H1 (cell line): Measurements from ENCODE around the gene CHMP4A. TPM values are rescaled to one million over a fixed set of nuclear protein-coding genes. Genes with fewer than 3 reads are reported as not detected.

Experiments
- CTCF ChIA-PET: fragments of 300-600 bp; sonication (Branson Sonifier 250); formaldehyde crosslinking; loops from one replicate; lab custom pipeline; 2021; ENCODE audit not compliant: partially characterized antibody; lab: Charles Lee
- POLR2A ChIA-PET: fragments of 300-600 bp; sonication (Branson Sonifier 250); formaldehyde crosslinking; loops from one replicate; lab custom pipeline; 2021; ENCODE audit warnings: inconsistent platforms; ENCODE audit not compliant: partially characterized antibody; lab: Charles Lee
- DNase-seq, 2 experiments: peaks; one replicate each; pipeline versions ENCODE4 v3.0.0 to v3.0.0-alpha.2; 2010 to 2022; ENCODE audit warnings: low spot score in 2 of 2, low read depth in 1 of 2, mixed read lengths in 1 of 2
- FAIRE-seq: peaks from 2 replicates; lab custom pipeline; 2011; peaks lifted over from hg19 to GRCh38; lab: Jason Lieb, UNC
- H2AFZ ChIP-seq: 2 replicates; pipeline ENCODE4 v1.8.1; 2012; ENCODE audit warnings: low read length, inconsistent platforms
- H2AK5ac ChIP-seq: 2 replicates; pipeline ENCODE4 v1.6.1; 2013; ENCODE audit warnings: low read depth, low read length
- H2BK120ac ChIP-seq: replicated peaks from 2 replicates; pipeline ENCODE3; 2013; ENCODE audit warnings: low read depth, low read length, inconsistent platforms
- H2BK12ac ChIP-seq: 2 replicates; pipeline ENCODE4 v1.6.1; 2013; ENCODE audit warnings: low read depth, low read length
- H2BK15ac ChIP-seq: 2 replicates; pipeline ENCODE4 v1.6.1; 2013; ENCODE audit warnings: low read length
- H2BK20ac ChIP-seq: 2 replicates; pipeline ENCODE4 v1.6.1; 2013; ENCODE audit warnings: low read length
- H2BK5ac ChIP-seq: 2 replicates; pipeline ENCODE4 v1.6.1; 2013; ENCODE audit warnings: low read depth, low read length
- H3K14ac ChIP-seq: 2 replicates; pipeline ENCODE4 v1.6.1; 2013; ENCODE audit warnings: inconsistent platforms; ENCODE audit not compliant: insufficient read length
- H3K18ac ChIP-seq: 2 replicates; pipeline ENCODE4 v1.6.1; 2013; ENCODE audit warnings: low read length; ENCODE audit errors: extremely low read depth
- H3K23ac ChIP-seq: 2 replicates; pipeline ENCODE4 v1.6.1; 2013; ENCODE audit warnings: inconsistent platforms; ENCODE audit not compliant: insufficient read length
- H3K23me2 ChIP-seq: 2 replicates; pipeline ENCODE4 v1.6.1; 2013; ENCODE audit warnings: low read depth, low read length
- H3K27ac ChIP-seq: 2 replicates; pipeline ENCODE4 v1.6.1; 2011; ENCODE audit warnings: low read depth, low read length, inconsistent platforms
- H3K27me3 ChIP-seq, 4 experiments: replicated peaks in 1 of 4; 1 replicate in 1 of 4; 2 replicates in 3 of 4; pipeline versions ENCODE4 v1.6.1 to v1.8.1; 2011 to 2013; ENCODE audit warnings: low read length in 3 of 4, mild to moderate bottlenecking in 3 of 4, inconsistent platforms in 2 of 4, mixed read lengths in 2 of 4, moderate library complexity in 1 of 4; ENCODE audit not compliant: control insufficient read depth in 3 of 4, insufficient read depth in 3 of 4; ENCODE audit errors: extremely low read depth in 1 of 4
- H3K36me3 ChIP-seq, 4 experiments: 2 replicates each; pipeline versions ENCODE4 v1.6.1 to v1.8.1; 2011 to 2013; ENCODE audit warnings: mild to moderate bottlenecking in 4 of 4, low read length in 3 of 4, moderate library complexity in 2 of 4, control low read depth in 1 of 4, inconsistent platforms in 1 of 4; ENCODE audit not compliant: insufficient read depth in 4 of 4, control insufficient read depth in 2 of 4
- H3K4ac ChIP-seq: replicated peaks from 2 replicates; pipeline ENCODE3; 2013; ENCODE audit warnings: low read length, low read depth, mixed read lengths, inconsistent platforms; ENCODE audit not compliant: insufficient read length
- H3K4me1 ChIP-seq, 4 experiments: replicated peaks in 1 of 4; 1 replicate in 1 of 4; 2 replicates in 3 of 4; pipeline versions ENCODE4 v1.6.1 to v1.8.1; 2011 to 2013; ENCODE audit warnings: low read length in 3 of 4, inconsistent platforms in 2 of 4, mixed read lengths in 1 of 4; ENCODE audit not compliant: insufficient read depth in 4 of 4, control insufficient read depth in 3 of 4
- H3K4me2 ChIP-seq, 2 experiments: 2 replicates each; pipeline versions ENCODE4 v1.6.1 to v1.8.1; 2011 to 2013; ENCODE audit warnings: low read depth in 2 of 2, low read length in 2 of 2, control low read depth in 1 of 2, inconsistent platforms in 1 of 2, mild to moderate bottlenecking in 1 of 2; ENCODE audit not compliant: insufficient read depth in 1 of 2
- H3K4me3 ChIP-seq, 4 experiments: fragments of 200-600, 300-600 bp in 1 of 4; sonication (generic), shearing (Covaris generic), sonication (Bioruptor Twin) in 1 of 4; 2 replicates each; pipeline versions ENCODE4 v1.5.1 to v1.8.1; 2011 to 2016; ENCODE audit warnings: low read length in 4 of 4, low read depth in 3 of 4, control low read depth in 2 of 4, inconsistent platforms in 2 of 4, mild to moderate bottlenecking in 2 of 4, mixed read lengths in 1 of 4, moderate library complexity in 1 of 4; ENCODE audit not compliant: insufficient read depth in 2 of 4; ENCODE audit errors: extremely low read depth in 1 of 4
- H3K56ac ChIP-seq: replicated peaks from 2 replicates; pipeline ENCODE3; 2013; ENCODE audit warnings: low read depth, mild to moderate bottlenecking, mixed read lengths, low read length, inconsistent platforms; ENCODE audit not compliant: insufficient read length
- H3K79me1 ChIP-seq: 2 replicates; pipeline ENCODE4 v1.6.1; 2013; ENCODE audit warnings: low read depth, low read length, control low read depth
- H3K79me2 ChIP-seq, 2 experiments: 2 replicates each; pipeline versions ENCODE4 v1.6.1 to v1.8.1; 2012 to 2013; ENCODE audit warnings: low read length in 2 of 2, mild to moderate bottlenecking in 2 of 2, inconsistent platforms in 1 of 2; ENCODE audit not compliant: insufficient read depth in 2 of 2, control insufficient read depth in 1 of 2
- H3K9ac ChIP-seq, 4 experiments: replicated peaks in 1 of 4; 1 replicate in 1 of 4; 2 replicates in 3 of 4; pipeline versions ENCODE4 v1.6.1 to v1.8.1; 2011 to 2013; ENCODE audit warnings: low read depth in 3 of 4, low read length in 3 of 4, control low read depth in 2 of 4, mild to moderate bottlenecking in 2 of 4, moderate library complexity in 2 of 4, inconsistent platforms in 1 of 4; ENCODE audit errors: extremely low read depth in 1 of 4
- H3K9me3 ChIP-seq, 2 experiments: 2 replicates each; pipeline versions ENCODE4 v1.6.1 to v1.8.1; 2012 to 2013; ENCODE audit warnings: mild to moderate bottlenecking in 2 of 2, moderate library complexity in 2 of 2, control low read depth in 1 of 2, inconsistent platforms in 1 of 2, low read depth in 1 of 2, low read length in 1 of 2, mixed read lengths in 1 of 2; ENCODE audit not compliant: insufficient read depth in 2 of 2
- H4K20me1 ChIP-seq, 2 experiments: replicated peaks in 1 of 2; 2 replicates each; pipeline versions ENCODE3 to v1.8.1; 2011 to 2013; ENCODE audit warnings: inconsistent platforms in 2 of 2, low read length in 2 of 2, mild to moderate bottlenecking in 1 of 2; ENCODE audit not compliant: insufficient read depth in 2 of 2, control insufficient read depth in 1 of 2
- H4K5ac ChIP-seq: 2 replicates; pipeline ENCODE4 v1.6.1; 2013; ENCODE audit warnings: low read length, low read depth, mixed read lengths, inconsistent platforms; ENCODE audit not compliant: insufficient read length
- H4K8ac ChIP-seq: 2 replicates; pipeline ENCODE4 v1.8.0; 2013; ENCODE audit warnings: mild to moderate bottlenecking, moderate library complexity, low read length, inconsistent platforms; ENCODE audit not compliant: insufficient read depth; ENCODE audit errors: extremely low read depth
- H4K91ac ChIP-seq: replicated peaks from 2 replicates; pipeline ENCODE3; 2013; ENCODE audit warnings: low read length, mixed read lengths, inconsistent platforms; ENCODE audit not compliant: insufficient read length
- CHD1 ChIP-seq: IDR thresholded peaks from 2 replicates; pipeline ENCODE4 v1.6.1; 2012; ENCODE audit warnings: low read depth, low read length, improper control_type of control experiment
- CTBP2 ChIP-seq: IDR thresholded peaks from 2 replicates; pipeline ENCODE4 v1.7.0; 2011; ENCODE audit warnings: borderline replicate concordance, mild to moderate bottlenecking, moderate library complexity, mixed read lengths, low read length; ENCODE audit not compliant: insufficient read depth, insufficient read length
- GABPA ChIP-seq: IDR thresholded peaks from 2 replicates; pipeline ENCODE4 v1.6.1; 2011; ENCODE audit warnings: mild to moderate bottlenecking, low read length, moderate library complexity, borderline replicate concordance; ENCODE audit not compliant: insufficient read depth
- JUND ChIP-seq: IDR thresholded peaks from 2 replicates; pipeline ENCODE4 v1.6.1; 2011; ENCODE audit warnings: mild to moderate bottlenecking, improper control_type of control experiment, low read length
- POLR2AphosphoS5 ChIP-seq: IDR thresholded peaks from 2 replicates; pipeline ENCODE4 v1.6.1; 2011; ENCODE audit warnings: low read depth, low read length
- RAD21 ChIP-seq, 2 experiments: IDR thresholded peaks in 1 of 2; conservative IDR thresholded peaks in 1 of 2; 2 replicates each; pipeline ENCODE4 v1.6.1; 2011; ENCODE audit warnings: low read depth in 2 of 2, low read length in 2 of 2, improper control_type of control experiment in 1 of 2, inconsistent platforms in 1 of 2, mild to moderate bottlenecking in 1 of 2, moderate library complexity in 1 of 2
- SAP30 ChIP-seq: fragments of 300-600 bp; sonication (generic); IDR thresholded peaks from 2 replicates; pipeline ENCODE4 v1.7.1; 2012; ENCODE audit warnings: low read length, moderate library complexity, mild to moderate bottlenecking, inconsistent platforms; ENCODE audit not compliant: insufficient read depth, insufficient replicate concordance
- SIN3A ChIP-seq, 2 experiments: IDR thresholded peaks in 1 of 2; conservative IDR thresholded peaks in 1 of 2; 2 replicates each; pipeline ENCODE4 v1.6.1; 2011 to 2012; ENCODE audit warnings: low read length in 2 of 2, improper control_type of control experiment in 1 of 2, low read depth in 1 of 2, mild to moderate bottlenecking in 1 of 2
- WGBS, 2 experiments: shearing (Covaris generic) in 1 of 2; methylation state at CpG; one replicate each; pipeline versions ENCODE4 v1.1.6 to v1.1.7; 2013 to 2015; ENCODE audit warnings: low lambda C conversion rate in 2 of 2, mixed read lengths in 2 of 2, inconsistent platforms in 1 of 2, low coverage in 1 of 2, missing lambda C conversion rate in 1 of 2; ENCODE audit not compliant: insufficient replicate concordance in 2 of 2, insufficient coverage in 1 of 2, insufficient read length in 1 of 2; ENCODE audit errors: extremely low coverage in 1 of 2, missing lambda C conversion rate in 1 of 2; 5-methylcytosine and 5-hydroxymethylcytosine counted together
- polyA plus RNA-seq, 7 experiments: library from polyadenylated mRNA; depleted of rRNA in 3 of 7; stranded (reverse) in 5 of 7; unstranded in 2 of 7; fragments of >200 nt in 5 of 7; fragments of 200-250 nt in 2 of 7; gene quantifications; 1 replicate in 5 of 7; 2 replicates in 1 of 7; 4 replicates in 1 of 7; pipeline versions ENCODE4 v1.2.1 to v1.2.3, GENCODE V29; 2011 to 2013; ENCODE audit warnings: missing spikeins in 2 of 7, mixed read lengths in 2 of 7
- total RNA-seq: library from RNA; stranded (reverse); fragmentation: NEBNext Ultra II Directional; extraction: Animal tissue kit (Norgen Biotek cat#: 25700); gene quantifications from 2 replicates; pipeline ENCODE4 v1.2.1, GENCODE V29; 2021
- TF ChIP-seq, protein P1 (sequence below): IDR thresholded peaks from 2 replicates; pipeline ENCODE4 v1.6.1; 2011; ENCODE audit warnings: low read depth, mild to moderate bottlenecking, low read length; ENCODE audit not compliant: insufficient read depth

Gene CHMP4A
- total and polyA plus RNA-seq, 2 of the 8 experiments (the other 6 are each of a cell fraction or from before 2014, with no cell fraction given) = 32.9 to 37.6 TPM

DNA sequence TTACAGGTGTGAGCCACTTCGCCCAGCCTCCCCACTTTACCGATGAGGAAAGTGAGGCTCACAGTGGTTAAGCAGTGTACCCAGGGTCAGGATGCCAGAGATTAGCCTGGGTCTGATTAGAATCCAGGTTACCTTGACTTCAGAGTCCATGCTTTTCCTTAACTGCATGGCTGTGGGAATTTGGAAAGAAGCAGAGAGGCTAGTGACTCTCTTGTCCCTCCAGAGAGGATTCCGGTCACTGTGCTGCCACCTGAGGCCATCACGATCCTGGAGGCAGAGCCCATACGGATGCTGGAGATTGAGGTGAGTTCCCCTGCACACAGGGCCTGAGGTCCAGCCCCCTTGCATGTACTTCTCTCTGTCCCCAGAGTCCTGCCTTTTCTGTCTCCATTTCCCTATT is 36.7 kb downstream of the CHMP4A start:
- no peak overlapping the region for H4K5ac ChIP-seq
- DNase-seq (no peak), FAIRE-seq (no peak)
- H4K91ac ChIP-seq = no peak overlapping the region
- no peak overlapping the region for H2BK12ac ChIP-seq
- H3K56ac ChIP-seq = no peak overlapping the region
- H2AFZ ChIP-seq = no peak overlapping the region
- H3K23me2 ChIP-seq = peaks cover 5% of the 10 kb centered on the region; the same call in 1 of the 2 replicates
- H2BK120ac ChIP-seq = no peak overlapping the region
- peaks cover 10 to 29% (median 28%) of the 10 kb centered on the region in 4 experiments for H3K36me3 ChIP-seq
- H3K4me3 ChIP-seq = no peak overlapping the region
- H2BK15ac ChIP-seq = no peak overlapping the region
- WGBS, 2 experiments = 93% methylated on average over 5 of the region's 5 CpGs; no CpG with 5 or more reads in 1 of the 2 experiments
- H3K9me3 ChIP-seq = no peaks in the 10 kb centered on the region
- H2AK5ac ChIP-seq = no peak overlapping the region
- no peak overlapping the region for H2BK20ac ChIP-seq
- no peak overlapping the region for H3K9ac ChIP-seq
- no peak overlapping the region for H4K8ac ChIP-seq
- no peaks in the 10 kb centered on the region for H3K27me3 ChIP-seq
- H3K4ac ChIP-seq = no peak overlapping the region
- no peak overlapping the region for H3K4me2 ChIP-seq
- no peaks in the 10 kb centered on the region for H3K79me1 ChIP-seq
- ChIA-PET CTCF (interaction anchor here (1.0 to 1.1 kb wide), 3 partner anchors 65 to 126 kb away, joined by 3 to 4 read pairs (median 3); no protein-coding TSS in a partner anchor), POLR2A (interaction anchor here (1.2 to 10.7 kb wide), 9 partner anchors 11 to 102 kb away, joined by 4 to 158 read pairs (median 5); partner anchors contain the start of genes IPO4, IRF9 and PSME1)
- no peak overlapping the region for H3K18ac ChIP-seq
- no peak overlapping the region for H3K14ac ChIP-seq
- H3K27ac ChIP-seq = no peak overlapping the region
- H3K79me2 ChIP-seq = no peaks in the 10 kb centered on the region
- no peak overlapping the region for H3K23ac ChIP-seq
- no peak overlapping the region for H2BK5ac ChIP-seq
- peaks cover 2 to 15% of the 10 kb centered on the region in 2 experiments for H4K20me1 ChIP-seq
- H3K4me1 ChIP-seq = peaks cover 0 to 9% (median 7%) of the 10 kb centered on the region in 4 experiments; a peak in 4 of 7 replicates
- TF ChIP-seq RAD21 (IDR thresholded peaks at IDR 0.05 in 1 of 2, conservative IDR thresholded peaks at IDR 0.05 in 1 of 2; ENCODE audit: low read depth in 2 of 2, low read length in 2 of 2) = no peak
- no peak for TF ChIP-seq SIN3A (conservative IDR thresholded peaks at IDR 0.05 in 1 of 2, IDR thresholded peaks at IDR 0.05 in 1 of 2; ENCODE audit: low read depth in 1 of 2, low read length in 2 of 2)
- TF ChIP-seq GABPA = no peak
- TF ChIP-seq SAP30 = no peak
- no peak for TF ChIP-seq CTBP2
- TF ChIP-seq, protein P1, sequence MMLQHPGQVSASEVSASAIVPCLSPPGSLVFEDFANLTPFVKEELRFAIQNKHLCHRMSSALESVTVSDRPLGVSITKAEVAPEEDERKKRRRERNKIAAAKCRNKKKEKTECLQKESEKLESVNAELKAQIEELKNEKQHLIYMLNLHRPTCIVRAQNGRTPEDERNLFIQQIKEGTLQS = no peak
- no peak for TF ChIP-seq CHD1
- no peak for TF ChIP-seq JUND
- TF ChIP-seq POLR2AphosphoS5 = 0 out of 2 replicates have a peak, but pooled peaks have one; percentile 25
